ENCODE results near the gene TEX11. TPM values are rescaled to one million over a fixed set of nuclear protein-coding genes. Genes with fewer than 3 reads are reported as not detected.

TEX11 gene
- polyA plus RNA-seq, 1 experiment = not detected

DNA sequence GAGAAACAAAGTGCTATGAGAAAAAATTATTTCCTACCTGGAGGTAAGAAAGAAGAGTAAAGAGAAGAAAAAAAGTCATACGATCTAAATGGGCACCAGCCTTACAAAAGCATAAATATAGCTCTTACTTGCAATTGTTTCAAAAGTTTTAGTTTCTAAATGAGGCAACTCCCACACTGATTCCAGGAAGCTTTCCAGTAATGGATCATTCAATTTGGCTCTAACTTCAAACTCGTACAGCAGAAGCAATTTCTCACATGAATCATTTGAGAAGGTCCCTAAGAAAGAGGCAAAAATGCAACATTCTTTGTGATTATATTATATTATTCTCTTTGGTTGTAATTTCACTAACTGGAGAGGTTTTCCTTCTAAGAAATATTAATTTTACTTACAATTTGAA, 354.0 kb downstream of the TEX11 start:
- no peaks in the 10 kb centered on the region for H3K9me3 ChIP-seq (ENCODE audit: control insufficient read depth, insufficient read depth, low read length)
- ChIA-PET CTCF (interaction anchor here (0.7 to 1.7 kb wide), 9 partner anchors 78 to 421 kb away, joined by 3 to 12 read pairs (median 4); partner anchors contain the start of genes GDPD2 and IGBP1), POLR2A (no interaction called here)
- DNase-seq (ENCODE audit: low read depth, low spot score) = no peak
- H3K27ac ChIP-seq (ENCODE audit: low read depth, low read length) = no peak overlapping the region
- H3K4me3 ChIP-seq (ENCODE audit: low read depth, low read length) = no peak overlapping the region
- H3K27me3 ChIP-seq (ENCODE audit: control insufficient read depth, insufficient read depth, low read length) = no peaks in the 10 kb centered on the region
- TF ChIP-seq, protein P1, sequence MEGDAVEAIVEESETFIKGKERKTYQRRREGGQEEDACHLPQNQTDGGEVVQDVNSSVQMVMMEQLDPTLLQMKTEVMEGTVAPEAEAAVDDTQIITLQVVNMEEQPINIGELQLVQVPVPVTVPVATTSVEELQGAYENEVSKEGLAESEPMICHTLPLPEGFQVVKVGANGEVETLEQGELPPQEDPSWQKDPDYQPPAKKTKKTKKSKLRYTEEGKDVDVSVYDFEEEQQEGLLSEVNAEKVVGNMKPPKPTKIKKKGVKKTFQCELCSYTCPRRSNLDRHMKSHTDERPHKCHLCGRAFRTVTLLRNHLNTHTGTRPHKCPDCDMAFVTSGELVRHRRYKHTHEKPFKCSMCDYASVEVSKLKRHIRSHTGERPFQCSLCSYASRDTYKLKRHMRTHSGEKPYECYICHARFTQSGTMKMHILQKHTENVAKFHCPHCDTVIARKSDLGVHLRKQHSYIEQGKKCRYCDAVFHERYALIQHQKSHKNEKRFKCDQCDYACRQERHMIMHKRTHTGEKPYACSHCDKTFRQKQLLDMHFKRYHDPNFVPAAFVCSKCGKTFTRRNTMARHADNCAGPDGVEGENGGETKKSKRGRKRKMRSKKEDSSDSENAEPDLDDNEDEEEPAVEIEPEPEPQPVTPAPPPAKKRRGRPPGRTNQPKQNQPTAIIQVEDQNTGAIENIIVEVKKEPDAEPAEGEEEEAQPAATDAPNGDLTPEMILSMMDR (IDR thresholded peaks at IDR 0.05; ENCODE audit: low read depth, low read length) = no peak

DNA sequence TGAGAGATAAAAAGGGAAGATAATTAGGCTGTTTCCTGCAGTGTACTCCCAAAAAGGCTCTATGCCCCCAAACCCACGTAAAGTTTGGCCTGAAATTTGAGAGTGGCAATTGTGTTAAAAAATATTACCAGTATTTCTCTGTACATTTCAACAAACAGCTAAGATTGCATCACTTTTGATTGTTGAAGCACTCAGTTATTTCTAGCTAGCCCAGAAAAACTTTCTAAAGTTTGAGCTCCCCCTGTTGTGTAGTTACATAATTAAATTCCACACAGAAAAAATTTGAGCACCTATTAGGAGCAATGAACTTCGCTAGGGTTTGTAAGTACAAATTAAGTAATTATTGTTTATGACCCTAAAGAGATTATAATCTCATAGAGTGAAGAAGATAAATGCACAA, 354.4 kb downstream of the TEX11 start:
- CTCF ChIA-PET = interaction anchor here (0.7 to 1.7 kb wide), 8 partner anchors 99 to 421 kb away, joined by 3 to 12 read pairs (median 4); partner anchors contain the start of genes GDPD2 and IGBP1
- H3K9me3 ChIP-seq (ENCODE audit: control insufficient read depth, insufficient read depth, low read length) = no peaks in the 10 kb centered on the region
- no peak overlapping the region for H3K27ac ChIP-seq (ENCODE audit: low read depth, low read length)
- H3K27me3 ChIP-seq (ENCODE audit: control insufficient read depth, insufficient read depth, low read length) = no peaks in the 10 kb centered on the region
- no peak for DNase-seq (ENCODE audit: low read depth, low spot score)
- no peak overlapping the region for H3K4me3 ChIP-seq (ENCODE audit: low read depth, low read length)
- TF ChIP-seq, protein P1 (IDR thresholded peaks at IDR 0.05; ENCODE audit: low read depth, low read length) = peak; percentile 27; the same call in 1 of the 2 replicates
- POLR2A ChIA-PET = no interaction called here

- Histone ChIP-seq H3K4me3 (ENCODE audit: low read depth, low read length) (no peak overlapping the region), H3K27me3 (ENCODE audit: control insufficient read depth, insufficient read depth, low read length) (no peaks in the 10 kb centered on the region), H3K27ac (ENCODE audit: low read depth, low read length) (no peak overlapping the region), H3K9me3 (ENCODE audit: control insufficient read depth, insufficient read depth, low read length) (no peaks in the 10 kb centered on the region)
- ChIA-PET POLR2A (interaction anchor here (0.7 kb wide), 1 partner anchor 118 kb away, joined by 3 read pairs; no protein-coding TSS in a partner anchor), CTCF (interaction anchor here (1.0 to 1.7 kb wide), 6 partner anchors 98 to 130 kb away, joined by 3 to 12 read pairs (median 6); partner anchors contain the start of gene GDPD2)
- TF ChIP-seq, protein P1 (IDR thresholded peaks at IDR 0.05; ENCODE audit: low read depth, low read length) = no peak
- DNase-seq (ENCODE audit: low read depth, low spot score) = no peak
Measured at GRCh38 chrX:70553516-70553915, 355.0 kb downstream of the TEX11 start.

- POLR2A ChIA-PET = no interaction called here
- DNase-seq (ENCODE audit: low read depth, low spot score) = no peak
- CTCF ChIA-PET = interaction anchor here (1.0 kb wide), 1 partner anchor 113 kb away, joined by 3 read pairs; no protein-coding TSS in a partner anchor
Measured at GRCh38 chrX:70552130-70552704, 356.3 kb downstream of the TEX11 start.

DNA sequence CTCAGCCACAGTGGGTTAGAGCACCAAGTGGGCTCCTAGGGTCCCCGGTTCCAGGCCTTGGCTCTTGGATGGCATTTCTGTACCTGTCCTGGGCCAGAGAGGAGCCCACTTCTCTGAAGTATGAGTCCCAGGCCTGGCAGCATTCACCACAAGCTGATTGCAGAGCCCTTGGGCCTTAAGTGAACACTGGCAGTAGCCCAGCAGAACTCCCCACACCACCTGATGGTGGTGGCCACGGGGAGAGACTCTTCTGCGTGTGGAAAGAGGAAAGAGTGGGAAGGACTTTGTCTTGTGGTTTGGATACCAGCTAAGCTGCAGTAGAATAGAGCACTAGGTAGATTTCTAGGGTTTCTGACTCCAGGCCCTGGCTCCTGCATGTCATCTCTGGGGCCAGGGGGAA, 359.1 kb downstream of the TEX11 start:
- ChIA-PET CTCF (no interaction called here), POLR2A (no interaction called here)
- Histone ChIP-seq H3K27ac (ENCODE audit: low read depth, low read length) (no peak overlapping the region), H3K27me3 (ENCODE audit: control insufficient read depth, insufficient read depth, low read length) (no peaks in the 10 kb centered on the region), H3K4me3 (ENCODE audit: low read depth, low read length) (no peak overlapping the region), H3K9me3 (ENCODE audit: control insufficient read depth, insufficient read depth, low read length) (no peaks in the 10 kb centered on the region)
- TF ChIP-seq, protein P1 (IDR thresholded peaks at IDR 0.05; ENCODE audit: low read depth, low read length) = no peak
- DNase-seq (ENCODE audit: low read depth, low spot score) = no peak

More at GRCh38 chrX:70552130-70552704, 356.3 kb downstream of the TEX11 start:
- Histone ChIP-seq H3K9me3 (ENCODE audit: control insufficient read depth, insufficient read depth, low read length) (no peaks in the 10 kb centered on the region), H3K27ac (ENCODE audit: low read depth, low read length) (no peak overlapping the region), H3K27me3 (ENCODE audit: control insufficient read depth, insufficient read depth, low read length) (no peaks in the 10 kb centered on the region), H3K4me3 (ENCODE audit: low read depth, low read length) (no peak overlapping the region)
- TF ChIP-seq, protein P1 (IDR thresholded peaks at IDR 0.05; ENCODE audit: low read depth, low read length) = no peak

Measured in AG04450 (cell line).